B cell (primary cell): ENCODE results near the gene LHX1.

Source experiments
- EZH2 ChIP-seq: IDR thresholded peaks from 2 replicates; pipeline ENCODE4 v1.6.1; 2012; ENCODE audit warnings: borderline replicate concordance, low read depth, mild to moderate bottlenecking, moderate library complexity, low read length; ENCODE audit not compliant: insufficient read depth, poor library complexity, severe bottlenecking
- TF ChIP-seq, protein P1 (sequence below): fragments of 200-600 bp; IDR thresholded peaks from one replicate; pipeline ENCODE4 v1.8.0; 2022; ENCODE audit warnings: antibody characterized with exemption, mild to moderate bottlenecking

DNA sequence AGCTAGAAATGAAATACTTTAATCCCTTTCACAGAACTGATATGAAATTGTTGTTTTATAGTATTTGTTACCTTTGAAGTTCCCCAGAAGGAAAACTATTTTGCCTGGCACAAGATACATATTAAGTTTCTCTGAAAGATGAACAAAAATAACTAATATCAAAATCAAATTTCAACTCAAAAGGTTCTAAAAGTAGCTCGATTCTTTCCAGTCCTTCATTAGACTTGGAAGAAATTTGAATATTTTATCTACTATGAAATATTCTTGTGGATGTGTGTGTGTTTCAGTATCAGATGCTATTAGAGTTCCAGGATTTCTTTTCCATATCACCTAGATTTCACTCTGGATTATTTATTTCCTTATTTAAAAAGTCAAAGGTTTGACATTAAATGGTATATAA is 7.9 kb downstream of the LHX1 start:
- TF ChIP-seq, protein P1, sequence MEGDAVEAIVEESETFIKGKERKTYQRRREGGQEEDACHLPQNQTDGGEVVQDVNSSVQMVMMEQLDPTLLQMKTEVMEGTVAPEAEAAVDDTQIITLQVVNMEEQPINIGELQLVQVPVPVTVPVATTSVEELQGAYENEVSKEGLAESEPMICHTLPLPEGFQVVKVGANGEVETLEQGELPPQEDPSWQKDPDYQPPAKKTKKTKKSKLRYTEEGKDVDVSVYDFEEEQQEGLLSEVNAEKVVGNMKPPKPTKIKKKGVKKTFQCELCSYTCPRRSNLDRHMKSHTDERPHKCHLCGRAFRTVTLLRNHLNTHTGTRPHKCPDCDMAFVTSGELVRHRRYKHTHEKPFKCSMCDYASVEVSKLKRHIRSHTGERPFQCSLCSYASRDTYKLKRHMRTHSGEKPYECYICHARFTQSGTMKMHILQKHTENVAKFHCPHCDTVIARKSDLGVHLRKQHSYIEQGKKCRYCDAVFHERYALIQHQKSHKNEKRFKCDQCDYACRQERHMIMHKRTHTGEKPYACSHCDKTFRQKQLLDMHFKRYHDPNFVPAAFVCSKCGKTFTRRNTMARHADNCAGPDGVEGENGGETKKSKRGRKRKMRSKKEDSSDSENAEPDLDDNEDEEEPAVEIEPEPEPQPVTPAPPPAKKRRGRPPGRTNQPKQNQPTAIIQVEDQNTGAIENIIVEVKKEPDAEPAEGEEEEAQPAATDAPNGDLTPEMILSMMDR: no peak
- TF ChIP-seq EZH2: no peak
